Naive thymus-derived CD4-positive, alpha-beta T cell (primary cell): ENCODE measurements around the gene B4GALT3. TPM values are rescaled to one million over a fixed set of nuclear protein-coding genes. Genes with fewer than 3 reads are reported as not detected.
A peak's percentile ranks its signal among the peaks of the same experiment; 100 is the strongest.

Experiments used
- ATAC-seq: fragments of 150-1000 bp; cut with Tn5 transposase; 2 replicates; pipeline ENCODE4 v1.10.0; 2021; ENCODE audit warnings: mild to moderate bottlenecking, moderate library complexity
- CTCF ChIA-PET: fragments of 350-600 bp; sonication (Branson Sonifier 250); formaldehyde crosslinking; loops from one replicate; lab custom pipeline; 2021; ENCODE audit warnings: antibody characterized with exemption; lab: Charles Lee
- POLR2A ChIA-PET: fragments of 350-600 bp; sonication (Branson Sonifier 250); formaldehyde crosslinking; loops from one replicate; lab custom pipeline; 2021; ENCODE audit warnings: antibody characterized with exemption, inconsistent platforms; lab: Charles Lee
- DNase-seq, 9 donors: peaks; one replicate each; pipeline versions ENCODE4 v3.0.0 to v3.0.0-alpha.2; 2020 to 2022; ENCODE audit warnings: mixed read lengths in 1 of 9
- H3K27ac ChIP-seq: one replicate; pipeline ENCODE4 v1.7.0; 2013; ENCODE audit warnings: mild to moderate bottlenecking, low read depth, low read length, moderate library complexity
- H3K27me3 ChIP-seq, 2 donors: one replicate each; pipeline ENCODE4 v1.7.0; 2013; ENCODE audit warnings: low read length in 2 of 2, mild to moderate bottlenecking in 2 of 2, moderate library complexity in 2 of 2; ENCODE audit not compliant: control insufficient read depth in 2 of 2, insufficient read depth in 2 of 2
- H3K36me3 ChIP-seq, 3 experiments: 1 replicate in 2 of 3; 2 replicates in 1 of 3; pipeline ENCODE4 v1.7.0; 2013; ENCODE audit warnings: low read length in 3 of 3, mild to moderate bottlenecking in 3 of 3, moderate library complexity in 1 of 3; ENCODE audit not compliant: insufficient read depth in 3 of 3, control insufficient read depth in 2 of 3
- H3K4me1 ChIP-seq, 2 donors: one replicate each; pipeline ENCODE4 v1.7.0; 2013; ENCODE audit warnings: low read length in 2 of 2, mild to moderate bottlenecking in 2 of 2, moderate library complexity in 1 of 2; ENCODE audit not compliant: control insufficient read depth in 2 of 2, insufficient read depth in 2 of 2
- H3K4me3 ChIP-seq: 2 replicates; pipeline ENCODE4 v1.7.0; 2013; ENCODE audit warnings: mild to moderate bottlenecking, low read length
- H3K9me3 ChIP-seq, 3 experiments: 1 replicate in 2 of 3; 2 replicates in 1 of 3; pipeline ENCODE4 v1.7.0; 2013; ENCODE audit warnings: low read length in 3 of 3; ENCODE audit not compliant: control insufficient read depth in 2 of 3
- H3K27ac Mint-ChIP-seq, 9 donors: one replicate each; pipeline ENCODE4 v1.8.0; 2020 to 2022; ENCODE audit warnings: mixed read lengths in 9 of 9, mild to moderate bottlenecking in 8 of 9, moderate library complexity in 5 of 9, inconsistent platforms in 2 of 9
- H3K27me3 Mint-ChIP-seq, 5 donors: one replicate each; pipeline ENCODE4 v1.8.0; 2021 to 2022; ENCODE audit warnings: mixed read lengths in 5 of 5, mild to moderate bottlenecking in 1 of 5
- H3K36me3 Mint-ChIP-seq, 5 donors: one replicate each; pipeline ENCODE4 v1.8.0; 2020 to 2022; ENCODE audit warnings: mixed read lengths in 5 of 5, mild to moderate bottlenecking in 3 of 5, inconsistent platforms in 1 of 5
- H3K4me1 Mint-ChIP-seq, 7 donors: one replicate each; pipeline ENCODE4 v1.8.0; 2020 to 2022; ENCODE audit warnings: mixed read lengths in 7 of 7, mild to moderate bottlenecking in 3 of 7, inconsistent platforms in 1 of 7
- H3K4me3 Mint-ChIP-seq, 10 donors: one replicate each; pipeline ENCODE4 v1.8.0; 2020 to 2022; ENCODE audit warnings: mild to moderate bottlenecking in 10 of 10, mixed read lengths in 10 of 10, moderate library complexity in 6 of 10, inconsistent platforms in 2 of 10
- H3K9me3 Mint-ChIP-seq, 11 donors: one replicate each; pipeline ENCODE4 v1.8.0; 2020 to 2022; ENCODE audit warnings: mixed read lengths in 11 of 11, mild to moderate bottlenecking in 4 of 11, inconsistent platforms in 1 of 11, moderate library complexity in 1 of 11
- intact Hi-C, 2 donors: fragments of 100-400 bp; cut with micrococcal nuclease; formaldehyde crosslinking; loops; one replicate each; pipeline ENCODE4 v1.15.1; 2023
- polyA plus RNA-seq, 2 donors: library from polyadenylated mRNA; unstranded; fragments of 300-500 nt; fragmentation: Illumina TruSeq; gene quantifications; one replicate each; pipeline ENCODE4 v1.2.3, GENCODE V29; 2021
- total RNA-seq, 6 experiments: library from RNA in 5 of 6; stranded (reverse) in 5 of 6; gene quantifications; 1 replicate in 5 of 6; 2 replicates in 1 of 6; pipeline ENCODE4 v1.2.3 and lab custom pipeline; 2021 to 2026

Gene B4GALT3
- total and polyA plus RNA-seq, 7 experiments from 2014 or later, result 36.2 to 83.7 (median 52.5) TPM

DNA sequence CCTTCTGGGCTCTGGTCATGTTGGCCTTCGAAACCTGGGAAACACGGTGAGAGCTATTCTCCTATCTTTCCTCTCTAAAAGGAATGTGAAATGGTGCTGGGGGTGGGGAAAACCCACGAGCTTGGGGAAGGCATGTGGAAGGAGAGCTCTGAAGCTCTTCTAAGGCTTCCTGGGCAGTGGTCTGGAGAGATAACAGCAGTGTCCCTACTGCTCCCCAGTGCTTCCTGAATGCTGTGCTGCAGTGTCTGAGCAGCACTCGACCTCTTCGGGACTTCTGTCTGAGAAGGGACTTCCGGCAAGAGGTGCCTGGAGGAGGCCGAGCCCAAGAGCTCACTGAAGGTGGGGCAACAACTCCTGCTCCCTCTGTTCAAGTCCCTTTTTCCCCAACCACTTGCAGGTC, 15.3 kb downstream of the B4GALT3 start:
- Mint-ChIP-seq H3K4me1 (peaks cover 41 to 87% (median 71%) of the 10 kb centered on the region in 7 donors), H3K9me3 (no peaks in the 10 kb centered on the region), H3K27me3 (no peaks in the 10 kb centered on the region), H3K27ac (peak overlapping the region in 5 of 9 donors; percentile 24 to 82 (median 74)), H3K4me3 (peak overlapping the region in 6 of 10 donors; percentile 20 to 94 (median 45)), H3K36me3 (peaks cover 5 to 23% (median 15%) of the 10 kb centered on the region in 5 donors)
- ChIA-PET CTCF (interaction anchor here (1.0 to 1.6 kb wide), 3 partner anchors 20 to 220 kb away, joined by 3 to 4 read pairs (median 3); partner anchors contain the start of gene NDUFS2), POLR2A (interaction anchor here (0.5 to 2.6 kb wide), 9 partner anchors 8 to 109 kb away, joined by 3 to 9 read pairs (median 5); partner anchors contain the start of genes B4GALT3, NDUFS2 and UFC1)
- no peak for DNase-seq
- intact Hi-C loops, result no loop called here
- Histone ChIP-seq H3K4me3 (no peak overlapping the region), H3K27me3 (no peaks in the 10 kb centered on the region), H3K9me3 (no peaks in the 10 kb centered on the region), H3K4me1 (peaks cover 30 to 32% of the 10 kb centered on the region in 2 donors), H3K36me3 (peaks cover 0 to 61% (median 0%) of the 10 kb centered on the region in 3 experiments), H3K27ac (no peak overlapping the region)
- ATAC-seq, result no peak

GRCh38 chr1:161161652-161162051, 15.7 kb downstream of the B4GALT3 start:
- peak overlapping the region in 7 of 10 donors; percentile 20 to 94 (median 47) for H3K4me3 Mint-ChIP-seq
- DNase-seq (no peak), ATAC-seq (no peak)
- peaks cover 37 to 83% (median 69%) of the 10 kb centered on the region in 7 donors for H3K4me1 Mint-ChIP-seq
- Histone ChIP-seq H3K9me3 (no peaks in the 10 kb centered on the region), H3K27me3 (no peaks in the 10 kb centered on the region), H3K4me1 (peaks cover 26 to 28% of the 10 kb centered on the region in 2 donors), H3K36me3 (peaks cover 0 to 64% (median 0%) of the 10 kb centered on the region in 3 experiments), H3K4me3 (no peak overlapping the region), H3K27ac (no peak overlapping the region)
- no peaks in the 10 kb centered on the region for H3K9me3 Mint-ChIP-seq
- peaks cover 5 to 26% (median 17%) of the 10 kb centered on the region in 5 donors for H3K36me3 Mint-ChIP-seq
- CTCF ChIA-PET, result interaction anchor here (0.6 to 1.6 kb wide), 3 partner anchors 21 to 220 kb away, joined by 3 to 4 read pairs (median 4); no protein-coding TSS in a partner anchor
- intact Hi-C loops, result no loop called here
- POLR2A ChIA-PET, result interaction anchor here (0.5 to 2.6 kb wide), 9 partner anchors 8 to 110 kb away, joined by 3 to 9 read pairs (median 5); partner anchors contain the start of genes B4GALT3, NDUFS2 and UFC1
- H3K27ac Mint-ChIP-seq, result peak overlapping the region in 7 of 9 donors; percentile 24 to 89 (median 74)
- no peaks in the 10 kb centered on the region for H3K27me3 Mint-ChIP-seq

GRCh38 chr1:161160671-161161145, 16.6 kb downstream of the B4GALT3 start:
- Histone ChIP-seq H3K27ac (peak overlapping the region; percentile 84), H3K4me1 (peaks cover 22 to 28% of the 10 kb centered on the region in 2 donors), H3K4me3 (no peak overlapping the region), H3K36me3 (peaks cover 0 to 64% (median 0%) of the 10 kb centered on the region in 3 experiments), H3K9me3 (no peaks in the 10 kb centered on the region), H3K27me3 (no peaks in the 10 kb centered on the region)
- DNase-seq (no peak), ATAC-seq (no peak)
- Mint-ChIP-seq H3K4me3 (peak overlapping the region; percentile 88 to 94 (median 92)), H3K4me1 (peaks cover 33 to 78% (median 65%) of the 10 kb centered on the region in 7 donors), H3K27me3 (no peaks in the 10 kb centered on the region), H3K9me3 (no peaks in the 10 kb centered on the region), H3K36me3 (peaks cover 5 to 26% (median 18%) of the 10 kb centered on the region in 5 donors), H3K27ac (peak overlapping the region in 7 of 9 donors; percentile 32 to 91 (median 79))
- intact Hi-C loops, result no loop called here
- ChIA-PET CTCF (no interaction called here), POLR2A (interaction anchor here (1.0 to 2.6 kb wide), 3 partner anchors 16 to 41 kb away, joined by 3 to 9 read pairs (median 8); partner anchors contain the start of genes B4GALT3 and NDUFS2)

DNA sequence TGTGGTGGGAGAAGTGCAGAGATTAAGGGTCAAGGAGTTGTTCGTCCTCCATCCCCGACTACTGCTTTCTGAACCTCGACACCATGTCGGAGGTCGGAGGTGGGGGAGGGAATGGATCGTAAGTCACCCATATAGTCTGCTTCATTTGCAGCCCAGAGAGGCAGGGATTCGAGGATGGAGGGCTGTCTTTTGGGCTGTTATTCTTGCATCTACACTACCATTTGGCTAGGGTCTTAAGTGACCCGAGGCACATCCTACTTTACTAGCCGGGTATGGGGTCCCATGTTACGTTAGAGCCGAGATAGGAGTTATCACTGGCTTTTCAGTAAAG, 17.4 kb downstream of the B4GALT3 start:
- peak overlapping the region; percentile 68 for H3K4me3 ChIP-seq
- H3K9me3 ChIP-seq, result no peaks in the 10 kb centered on the region
- Mint-ChIP-seq H3K36me3 (peaks cover 13 to 26% (median 21%) of the 10 kb centered on the region in 5 donors), H3K9me3 (no peaks in the 10 kb centered on the region), H3K27me3 (no peaks in the 10 kb centered on the region), H3K4me3 (peak overlapping the region; percentile 88 to 94 (median 92)), H3K4me1 (peaks cover 33 to 78% (median 66%) of the 10 kb centered on the region in 7 donors), H3K27ac (peak overlapping the region; percentile 67 to 97 (median 91))
- ATAC-seq (no peak), DNase-seq (no peak)
- ChIA-PET CTCF (no interaction called here), POLR2A (interaction anchor here (1.0 kb wide), 1 partner anchor 42 kb away, joined by 3 read pairs; the partner anchor contains the start of gene NDUFS2)
- intact Hi-C loops, result loop anchor here (1.0 to 5.0 kb wide), 7 partner anchors 17 to 323 kb away; partner anchors contain the start of genes DEDD (in 2 of the 2), NDUFS2 (in 2 of the 2) and B4GALT3 (in 1 of the 2)
- H3K36me3 ChIP-seq, result peaks cover 0 to 64% (median 0%) of the 10 kb centered on the region in 3 experiments
- peak overlapping the region; percentile 84 for H3K27ac ChIP-seq
- no peaks in the 10 kb centered on the region for H3K27me3 ChIP-seq
- peaks cover 27 to 30% of the 10 kb centered on the region in 2 donors for H3K4me1 ChIP-seq

GRCh38 chr1:161159087-161159912, 18.0 kb downstream of the B4GALT3 start, which contains the start of gene USP21:
Gene USP21, plus strand, starts transcription at chr1:161159500. Its CDS starts 1,141 bp downstream, at chr1:161160641.
- ATAC-seq (peak; percentile 95), DNase-seq (peak; percentile 86 to 93 (median 91))
- Histone ChIP-seq H3K4me3 (peak within 1 kb of the TSS; percentile 68), H3K4me1 (peaks cover 31 to 34% of the 10 kb centered on the region in 2 donors), H3K27me3 (no peaks in the 10 kb centered on the region), H3K36me3 (peaks cover 0 to 58% (median 0%) of the 10 kb centered on the region in 3 experiments), H3K9me3 (no peaks in the 10 kb centered on the region), H3K27ac (peak within 1 kb of the TSS; percentile 84)
- Mint-ChIP-seq H3K9me3 (no peaks in the 10 kb centered on the region), H3K4me1 (peaks cover 35 to 76% (median 67%) of the 10 kb centered on the region in 7 donors), H3K36me3 (peaks cover 14 to 26% (median 21%) of the 10 kb centered on the region in 5 donors), H3K27ac (peak within 1 kb of the TSS; percentile 89 to 97 (median 93)), H3K27me3 (no peaks in the 10 kb centered on the region), H3K4me3 (peak within 1 kb of the TSS; percentile 88 to 94 (median 92))
- ChIA-PET CTCF (interaction anchor here (1.4 kb wide), 1 partner anchor 27 kb away, joined by 3 read pairs; the partner anchor contains the start of gene DEDD), POLR2A (interaction anchor here (0.9 to 6.2 kb wide), 8 partner anchors 7 to 114 kb away, joined by 3 to 63 read pairs (median 6); partner anchors contain the start of genes PPOX and USF1)
- intact Hi-C loops, result loop anchor here (1.0 to 5.0 kb wide), 7 partner anchors 18 to 322 kb away; partner anchors contain the start of genes DEDD (in 2 of the 2), NDUFS2 (in 2 of the 2) and B4GALT3 (in 1 of the 2)
